ES-I3 (cell line): ENCODE results near the gene EPHB2.

Experiments used
- H3K36me3 ChIP-seq: 2 replicates; pipeline ENCODE4 v1.6.1; 2013; ENCODE audit warnings: mild to moderate bottlenecking, low read length, control low read depth, moderate library complexity; ENCODE audit not compliant: insufficient read depth
- H3K4me1 ChIP-seq: 2 replicates; pipeline ENCODE4 v1.6.1; 2013; ENCODE audit warnings: mild to moderate bottlenecking, control low read depth, low read length; ENCODE audit not compliant: insufficient read depth
- H3K9ac ChIP-seq: 2 replicates; pipeline ENCODE4 v1.6.1; 2013; ENCODE audit warnings: low read depth, mild to moderate bottlenecking, low read length, moderate library complexity
- H3K9me3 ChIP-seq: 2 replicates; pipeline ENCODE4 v1.6.1; 2013; ENCODE audit warnings: mild to moderate bottlenecking, low read length, moderate library complexity; ENCODE audit not compliant: control insufficient read depth, insufficient read depth

The EPHB2 gene

GRCh38 chr1:22794647-22795365 is 84.2 kb downstream of the EPHB2 start:
- no peaks in the 10 kb centered on the region for H3K36me3 ChIP-seq
- H3K4me1 ChIP-seq, result peaks cover 26% of the 10 kb centered on the region
- no peaks in the 10 kb centered on the region for H3K9me3 ChIP-seq
- no peak overlapping the region for H3K9ac ChIP-seq

DNA sequence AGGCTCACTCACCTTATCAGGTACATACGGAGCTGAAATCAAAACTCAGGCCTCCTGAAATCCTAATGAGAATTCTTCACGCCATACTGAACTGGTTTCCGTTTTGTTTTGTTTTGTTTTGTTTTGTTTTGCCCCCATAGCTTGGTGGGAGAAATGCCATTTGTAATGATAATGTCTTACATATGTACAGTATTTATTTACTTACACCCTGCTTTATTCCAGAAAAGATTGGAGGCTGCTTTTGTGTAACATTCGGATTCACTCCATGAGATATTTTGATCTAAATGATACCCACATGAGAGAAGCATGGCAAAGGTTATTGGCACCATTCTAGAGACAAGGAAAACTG is 84.7 kb downstream of the EPHB2 start:
- Histone ChIP-seq H3K9me3 (no peaks in the 10 kb centered on the region), H3K4me1 (peaks cover 21% of the 10 kb centered on the region), H3K9ac (no peak overlapping the region), H3K36me3 (no peaks in the 10 kb centered on the region)

- Histone ChIP-seq H3K9me3 (no peaks in the 10 kb centered on the region), H3K9ac (no peak overlapping the region), H3K4me1 (peaks cover 16% of the 10 kb centered on the region), H3K36me3 (no peaks in the 10 kb centered on the region)
Measured at GRCh38 chr1:22796642-22797041, 86.0 kb downstream of the EPHB2 start.

GRCh38 chr1:22798083-22798482 is 87.4 kb downstream of the EPHB2 start:
- H3K4me1 ChIP-seq, result peaks cover 10% of the 10 kb centered on the region
- H3K9me3 ChIP-seq, result no peaks in the 10 kb centered on the region
- no peaks in the 10 kb centered on the region for H3K36me3 ChIP-seq
- H3K9ac ChIP-seq, result no peak overlapping the region

DNA sequence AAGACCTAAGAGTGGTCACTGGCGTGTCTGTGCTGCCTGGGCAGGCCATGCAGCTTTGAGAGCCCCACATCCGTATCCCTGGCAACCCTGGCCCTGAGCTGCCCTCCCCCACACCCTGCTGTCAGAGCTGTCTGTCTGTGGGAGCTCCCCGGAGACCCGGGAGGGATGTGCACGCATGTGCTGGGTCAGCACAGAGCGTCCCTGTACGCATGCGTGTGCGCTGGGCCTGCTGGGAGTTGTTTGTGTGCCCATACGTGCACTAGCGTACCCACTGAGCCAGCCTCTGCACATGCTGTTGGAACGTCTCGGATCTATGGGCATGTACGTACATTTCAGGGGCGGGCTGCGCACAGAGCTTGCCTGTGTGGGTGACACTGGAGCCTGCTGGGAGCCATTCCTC is 89.3 kb downstream of the EPHB2 start:
- Histone ChIP-seq H3K9ac (no peak overlapping the region), H3K4me1 (peaks cover 14% of the 10 kb centered on the region; the same call in 1 of the 2 replicates), H3K9me3 (no peaks in the 10 kb centered on the region), H3K36me3 (no peaks in the 10 kb centered on the region)

- Histone ChIP-seq H3K36me3 (no peaks in the 10 kb centered on the region), H3K4me1 (peaks cover 20% of the 10 kb centered on the region; the same call in 1 of the 2 replicates), H3K9ac (no peak overlapping the region), H3K9me3 (no peaks in the 10 kb centered on the region)
Measured at GRCh38 chr1:22800629-22801028, 90.0 kb downstream of the EPHB2 start.

DNA sequence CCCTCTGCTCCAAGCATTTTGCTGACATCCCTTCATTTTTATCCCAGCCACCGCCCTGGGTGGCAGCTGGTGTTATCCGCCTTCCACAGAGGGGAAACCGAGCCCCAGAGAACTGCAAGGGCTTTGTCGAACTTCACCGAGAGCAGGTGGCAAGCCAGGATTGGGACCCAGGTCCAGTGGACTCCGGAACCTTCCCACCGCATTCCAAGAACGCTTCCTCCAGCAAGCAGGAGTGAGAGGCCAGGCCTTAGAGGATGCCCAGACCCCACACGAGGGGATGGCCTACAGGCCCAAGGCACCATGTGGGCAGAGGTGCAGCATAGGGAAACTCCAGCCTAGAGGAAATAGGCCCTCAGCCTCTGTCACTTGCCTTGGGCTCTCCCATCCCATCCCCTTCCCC is 90.7 kb downstream of the EPHB2 start:
- no peaks in the 10 kb centered on the region for H3K9me3 ChIP-seq
- H3K4me1 ChIP-seq, result peaks cover 27% of the 10 kb centered on the region
- no peak overlapping the region for H3K9ac ChIP-seq
- H3K36me3 ChIP-seq, result no peaks in the 10 kb centered on the region

DNA sequence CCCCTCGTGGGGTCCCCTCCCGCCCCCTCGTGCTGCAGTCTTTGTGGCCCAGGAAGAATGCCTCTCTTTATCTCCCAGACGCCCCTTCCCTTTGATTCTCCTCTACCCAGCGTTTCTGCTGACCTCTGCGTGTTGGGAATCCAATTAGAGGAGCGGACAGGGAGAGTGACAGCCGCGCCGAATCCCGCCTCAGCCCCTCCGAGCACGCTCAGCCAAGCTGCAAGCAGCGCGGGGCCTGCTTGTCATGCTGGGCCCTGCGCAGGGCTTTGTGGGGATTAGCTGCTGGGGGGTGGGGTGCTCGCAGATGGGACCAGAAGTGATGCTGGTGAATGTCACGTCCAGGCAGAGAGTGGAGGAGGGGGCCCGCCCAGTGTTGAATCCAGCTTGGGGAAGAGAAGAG is 91.1 kb downstream of the EPHB2 start:
- Histone ChIP-seq H3K4me1 (peaks cover 27% of the 10 kb centered on the region), H3K9me3 (no peaks in the 10 kb centered on the region), H3K36me3 (no peaks in the 10 kb centered on the region), H3K9ac (no peak overlapping the region)

GRCh38 chr1:22803833-22804232 is 93.2 kb downstream of the EPHB2 start:
- H3K4me1 ChIP-seq, result peaks cover 27% of the 10 kb centered on the region
- H3K36me3 ChIP-seq, result no peaks in the 10 kb centered on the region
- no peaks in the 10 kb centered on the region for H3K9me3 ChIP-seq
- H3K9ac ChIP-seq, result no peak overlapping the region

GRCh38 chr1:22804406-22804805 is 93.8 kb downstream of the EPHB2 start:
- Histone ChIP-seq H3K9ac (no peak overlapping the region), H3K4me1 (peaks cover 27% of the 10 kb centered on the region), H3K9me3 (no peaks in the 10 kb centered on the region), H3K36me3 (no peaks in the 10 kb centered on the region)

DNA sequence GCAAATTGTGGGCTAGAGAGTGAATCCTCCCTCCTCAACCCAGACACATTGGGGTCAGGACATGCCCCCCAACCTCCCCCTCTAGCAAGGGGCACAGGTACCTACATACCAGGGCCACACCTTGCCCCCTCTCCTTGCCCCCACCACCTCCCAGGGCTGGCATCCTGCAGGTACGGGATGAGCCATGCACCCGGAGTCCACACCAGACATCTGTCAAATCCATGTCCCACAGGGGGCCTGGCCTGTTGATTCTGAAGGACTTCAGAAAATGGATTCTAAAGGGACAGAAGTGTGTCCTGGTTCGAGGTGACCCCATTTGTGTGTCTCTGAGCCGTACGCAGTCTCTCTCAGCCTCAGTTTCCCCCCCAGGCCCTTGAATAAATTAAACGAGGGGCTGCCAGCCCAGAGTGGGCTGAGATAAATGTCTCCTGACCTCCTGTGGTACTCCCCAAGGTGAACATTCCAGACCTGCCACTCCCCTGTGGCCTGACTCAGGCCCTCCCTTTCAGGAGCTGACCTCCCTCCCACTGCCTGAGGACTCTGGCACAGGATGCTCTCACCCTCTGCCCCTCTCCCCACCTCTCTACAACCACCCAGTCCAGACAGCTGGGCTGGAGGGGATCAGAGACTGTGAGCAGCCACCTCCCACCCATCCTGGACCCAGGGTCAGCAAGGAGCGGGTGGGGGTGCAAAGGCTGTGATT is 94.5 kb downstream of the EPHB2 start:
- no peak overlapping the region for H3K9ac ChIP-seq
- peaks cover 27% of the 10 kb centered on the region for H3K4me1 ChIP-seq
- no peaks in the 10 kb centered on the region for H3K36me3 ChIP-seq
- H3K9me3 ChIP-seq, result no peaks in the 10 kb centered on the region

- Histone ChIP-seq H3K9ac (no peak overlapping the region), H3K9me3 (no peaks in the 10 kb centered on the region), H3K4me1 (peaks cover 27% of the 10 kb centered on the region), H3K36me3 (no peaks in the 10 kb centered on the region)
Measured at GRCh38 chr1:22805672-22806038, 95.0 kb downstream of the EPHB2 start.

DNA sequence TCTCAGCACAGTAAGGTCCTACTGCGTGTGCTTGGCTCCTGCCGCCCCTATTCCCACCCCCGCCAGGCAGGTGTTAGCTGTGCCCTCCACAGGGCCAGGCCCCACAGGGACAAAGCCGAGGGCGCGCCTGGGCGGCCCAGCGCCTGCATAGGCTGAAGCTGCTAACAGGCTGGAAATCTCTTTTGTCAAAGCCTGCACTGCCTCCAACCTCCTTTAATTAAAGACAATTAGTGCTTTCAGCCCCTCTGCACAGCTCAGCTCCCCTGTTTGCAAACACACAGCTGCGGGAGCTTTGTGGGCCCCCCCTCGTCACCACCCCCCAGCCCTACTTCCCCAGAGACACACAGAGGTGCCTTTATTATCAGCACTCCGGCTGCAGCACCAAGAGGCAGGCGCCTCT is 95.9 kb downstream of the EPHB2 start:
- Histone ChIP-seq H3K9me3 (no peaks in the 10 kb centered on the region), H3K36me3 (no peaks in the 10 kb centered on the region), H3K4me1 (peaks cover 27% of the 10 kb centered on the region), H3K9ac (no peak overlapping the region)

DNA sequence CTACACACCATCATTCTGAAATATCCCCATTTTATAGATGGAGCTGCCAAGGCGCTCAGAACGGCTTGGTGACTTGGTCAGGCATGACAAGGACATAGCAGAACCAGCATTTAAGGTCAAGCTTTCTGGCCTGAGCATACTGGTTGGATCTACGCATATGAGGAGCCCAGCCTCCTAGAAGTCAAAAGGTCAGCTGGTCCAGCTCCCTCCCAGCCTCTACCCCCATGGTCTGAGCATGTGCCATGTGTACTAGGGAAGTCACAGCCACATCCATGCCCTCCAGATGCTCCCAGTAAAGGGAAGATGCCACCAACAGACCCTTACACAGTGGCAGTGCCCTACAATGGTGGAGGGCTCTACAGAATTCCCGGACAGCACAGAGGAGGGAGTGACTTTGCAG is 96.7 kb downstream of the EPHB2 start:
- Histone ChIP-seq H3K9me3 (no peaks in the 10 kb centered on the region), H3K9ac (no peak overlapping the region), H3K36me3 (no peaks in the 10 kb centered on the region), H3K4me1 (peaks cover 25% of the 10 kb centered on the region)

GRCh38 chr1:22808186-22808675 is 97.6 kb downstream of the EPHB2 start:
- Histone ChIP-seq H3K4me1 (peaks cover 25% of the 10 kb centered on the region), H3K9ac (no peak overlapping the region), H3K9me3 (no peaks in the 10 kb centered on the region), H3K36me3 (no peaks in the 10 kb centered on the region)
